IMR-90 (cell line): ENCODE measurements around the gene CSNK1G2. TPM values are rescaled to one million over a fixed set of nuclear protein-coding genes. Genes with fewer than 3 reads are reported as not detected.

Source experiments
- ATAC-seq: fragments of 200-7000 bp; cut with Tn5 transposase; 2 replicates; pipeline ENCODE4 v1.9.1; 2020; ENCODE audit warnings: low read depth, mild to moderate bottlenecking, moderate library complexity
- BruUV-seq: library from RNA; stranded (reverse); fragments of 400-500 nt; replicated peaks from 2 replicates; lab custom pipeline; 2021; lab: Mats Ljungman, UMichigan
- CTCF ChIA-PET: fragments of 300-600 bp; formaldehyde crosslinking; extraction: SDS; loops from one replicate; lab custom pipeline; 2021; ENCODE audit warnings: antibody characterized with exemption; lab: Yijun Ruan, JAX
- POLR2A ChIA-PET: fragments of 300-600 bp; sonication (Branson Sonifier 250); formaldehyde crosslinking; loops from one replicate; lab custom pipeline; 2022; ENCODE audit warnings: antibody characterized with exemption; ENCODE audit not compliant: unreplicated experiment; lab: Charles Lee
- DNase-seq: peaks from one replicate; pipeline ENCODE4 v3.0.0; 2013
- H2AFZ ChIP-seq: replicated peaks from 2 replicates; pipeline ENCODE3; 2013; ENCODE audit warnings: low read length, mild to moderate bottlenecking; ENCODE audit not compliant: poor library complexity
- H2AK5ac ChIP-seq: 2 replicates; pipeline ENCODE4 v1.6.1; 2013; ENCODE audit warnings: low read depth, low read length, inconsistent platforms
- H2AK9ac ChIP-seq: replicated peaks from 2 replicates; pipeline ENCODE3; 2013; ENCODE audit warnings: mild to moderate bottlenecking, low read depth, low read length, moderate library complexity; ENCODE audit not compliant: poor library complexity
- H2BK120ac ChIP-seq: 2 replicates; pipeline ENCODE4 v1.6.1; 2013; ENCODE audit warnings: low read depth, low read length, inconsistent platforms
- H2BK15ac ChIP-seq: 3 replicates; pipeline ENCODE4 v1.6.1; 2013; ENCODE audit warnings: low read depth, low read length, inconsistent platforms
- H2BK20ac ChIP-seq: 2 replicates; pipeline ENCODE4 v1.6.1; 2013; ENCODE audit warnings: low read depth, mild to moderate bottlenecking, inconsistent platforms, low read length, moderate library complexity
- H2BK5ac ChIP-seq: 2 replicates; pipeline ENCODE4 v1.6.1; 2013; ENCODE audit warnings: mild to moderate bottlenecking, low read depth, low read length, inconsistent platforms; ENCODE audit not compliant: poor library complexity, severe bottlenecking
- H3K14ac ChIP-seq: replicated peaks from 2 replicates; pipeline ENCODE4 v1.6.1; 2013; ENCODE audit warnings: low read depth, low read length, inconsistent platforms
- H3K18ac ChIP-seq: 2 replicates; pipeline ENCODE4 v1.6.1; 2013; ENCODE audit warnings: low read depth, low read length, control low read depth
- H3K23ac ChIP-seq: 2 replicates; pipeline ENCODE4 v1.6.1; 2013; ENCODE audit warnings: low read depth, low read length, inconsistent platforms
- H3K27ac ChIP-seq: 2 replicates; pipeline ENCODE4 v1.5.1; 2013; ENCODE audit warnings: mild to moderate bottlenecking, control low read depth, low read length; ENCODE audit not compliant: insufficient read depth
- H3K27me3 ChIP-seq: 2 replicates; pipeline ENCODE4 v1.6.1; 2013; ENCODE audit warnings: low read length; ENCODE audit not compliant: control insufficient read depth, insufficient read depth
- H3K36me3 ChIP-seq: 2 replicates; pipeline ENCODE4 v1.6.1; 2013; ENCODE audit warnings: low read length, mixed read lengths; ENCODE audit not compliant: control insufficient read depth, insufficient read depth
- H3K4ac ChIP-seq: 2 replicates; pipeline ENCODE4 v1.6.1; 2013; ENCODE audit warnings: low read depth, low read length, inconsistent platforms
- H3K4me1 ChIP-seq: 2 replicates; pipeline ENCODE4 v1.6.1; 2013; ENCODE audit warnings: low read length, mixed read lengths; ENCODE audit not compliant: control insufficient read depth, insufficient read depth
- H3K4me2 ChIP-seq: 2 replicates; pipeline ENCODE4 v1.6.1; 2013; ENCODE audit warnings: low read depth, mild to moderate bottlenecking, control low read depth, low read length, moderate library complexity
- H3K4me3 ChIP-seq: 2 replicates; pipeline ENCODE4 v1.5.1; 2013; ENCODE audit warnings: low read depth, mild to moderate bottlenecking, control low read depth, low read length, moderate library complexity; ENCODE audit not compliant: insufficient read depth
- H3K56ac ChIP-seq: 2 replicates; pipeline ENCODE4 v1.6.1; 2013; ENCODE audit warnings: low read length, inconsistent platforms; ENCODE audit not compliant: insufficient read depth; ENCODE audit errors: extremely low read depth
- H3K79me1 ChIP-seq, 2 experiments: 2 replicates each; pipeline ENCODE4 v1.6.1; 2013; ENCODE audit warnings: low read length in 2 of 2, inconsistent platforms in 1 of 2, low read depth in 1 of 2
- H3K9ac ChIP-seq: 2 replicates; pipeline ENCODE4 v1.6.1; 2013; ENCODE audit warnings: low read depth, low read length, control low read depth
- H3K9me1 ChIP-seq: 2 replicates; pipeline ENCODE4 v1.6.1; 2013; ENCODE audit warnings: low read length, inconsistent platforms; ENCODE audit not compliant: insufficient read depth
- H3K9me3 ChIP-seq: 2 replicates; pipeline ENCODE4 v1.6.1; 2013; ENCODE audit warnings: low read length; ENCODE audit not compliant: control insufficient read depth, insufficient read depth
- H4K20me1 ChIP-seq: 2 replicates; pipeline ENCODE4 v1.6.1; 2013; ENCODE audit warnings: low read length, inconsistent platforms; ENCODE audit not compliant: insufficient read depth
- H4K5ac ChIP-seq: 2 replicates; pipeline ENCODE4 v1.6.1; 2013; ENCODE audit warnings: mild to moderate bottlenecking, low read depth, low read length, control low read depth
- H4K8ac ChIP-seq, 2 experiments: 2 replicates each; pipeline ENCODE4 v1.6.1; 2013; ENCODE audit warnings: low read depth in 2 of 2, low read length in 2 of 2, control low read depth in 1 of 2, inconsistent platforms in 1 of 2
- H4K91ac ChIP-seq: 2 replicates; pipeline ENCODE4 v1.6.1; 2013; ENCODE audit warnings: low read depth, low read length, inconsistent platforms; ENCODE audit not compliant: insufficient read depth
- BHLHE40 ChIP-seq: fragments of 150-350 bp; IDR thresholded peaks from 2 replicates; pipeline ENCODE4 v1.6.1; 2016; ENCODE audit warnings: mild to moderate bottlenecking, low read depth, low read length
- CEBPB ChIP-seq: IDR thresholded peaks from 2 replicates; pipeline ENCODE4 v1.6.1; 2012; ENCODE audit warnings: low read depth, low read length, improper control_type of control experiment
- SMC3 ChIP-seq: fragments of 150-350 bp; IDR thresholded peaks from 2 replicates; pipeline ENCODE4 v1.6.1; 2016; ENCODE audit warnings: low read depth, mild to moderate bottlenecking, antibody characterized with exemption, low read length, moderate library complexity
- USF2 ChIP-seq: fragments of 150-350 bp; IDR thresholded peaks from 2 replicates; pipeline ENCODE4 v1.6.1; 2017; ENCODE audit warnings: mild to moderate bottlenecking, antibody characterized with exemption, low read length, low read depth
- WGBS, 2 experiments: methylation state at CpG; one replicate each; pipeline versions ENCODE4 v1.1.5 to v1.1.7; 2013; ENCODE audit warnings: missing lambda C conversion rate in 2 of 2; ENCODE audit not compliant: insufficient read length in 1 of 2; ENCODE audit errors: extremely low coverage in 2 of 2; 5-methylcytosine and 5-hydroxymethylcytosine counted together
- dilution Hi-C: fragments of 300-500 bp; cut with HindIII; formaldehyde crosslinking; loops from one replicate; pipeline ENCODE4 v1.14.3; 2018; ENCODE audit warnings: low sequenced_read_pairs; ENCODE audit not compliant: unreplicated experiment
- in situ Hi-C: fragments of 300-500 bp; cut with MboI; formaldehyde crosslinking; loops from 3 replicates; pipeline ENCODE4 v1.14.3; 2019; ENCODE audit warnings: low sequenced_read_pairs, inconsistent platforms, mixed read lengths
- intact Hi-C: fragments of 100-400 bp; cut with micrococcal nuclease; formaldehyde crosslinking; loops from 2 replicates; pipeline ENCODE4 v1.10.0; 2022
- polyA plus RNA-seq, 3 experiments: library from polyadenylated mRNA; depleted of rRNA; stranded (reverse); fragments of >200 nt; gene quantifications; 2 replicates each; pipeline ENCODE4 v1.2.3, GENCODE V29; 2012; ENCODE audit warnings: low replicate concordance in 1 of 3
- total RNA-seq: library from RNA; depleted of rRNA; stranded (reverse); fragments of >200 nt; gene quantifications from 2 replicates; pipeline ENCODE4 v1.2.3, GENCODE V29; 2012
- TF ChIP-seq, protein P1 (sequence below): conservative IDR thresholded peaks from 2 replicates; pipeline ENCODE4 v1.5.1; 2012; ENCODE audit warnings: mild to moderate bottlenecking, low read depth, low read length, improper control_type of control experiment

Gene CSNK1G2
- total and polyA plus RNA-seq, 2 of the 4 experiments (the other 2 are of a cell fraction) = 38.0 to 96.3 TPM

DNA sequence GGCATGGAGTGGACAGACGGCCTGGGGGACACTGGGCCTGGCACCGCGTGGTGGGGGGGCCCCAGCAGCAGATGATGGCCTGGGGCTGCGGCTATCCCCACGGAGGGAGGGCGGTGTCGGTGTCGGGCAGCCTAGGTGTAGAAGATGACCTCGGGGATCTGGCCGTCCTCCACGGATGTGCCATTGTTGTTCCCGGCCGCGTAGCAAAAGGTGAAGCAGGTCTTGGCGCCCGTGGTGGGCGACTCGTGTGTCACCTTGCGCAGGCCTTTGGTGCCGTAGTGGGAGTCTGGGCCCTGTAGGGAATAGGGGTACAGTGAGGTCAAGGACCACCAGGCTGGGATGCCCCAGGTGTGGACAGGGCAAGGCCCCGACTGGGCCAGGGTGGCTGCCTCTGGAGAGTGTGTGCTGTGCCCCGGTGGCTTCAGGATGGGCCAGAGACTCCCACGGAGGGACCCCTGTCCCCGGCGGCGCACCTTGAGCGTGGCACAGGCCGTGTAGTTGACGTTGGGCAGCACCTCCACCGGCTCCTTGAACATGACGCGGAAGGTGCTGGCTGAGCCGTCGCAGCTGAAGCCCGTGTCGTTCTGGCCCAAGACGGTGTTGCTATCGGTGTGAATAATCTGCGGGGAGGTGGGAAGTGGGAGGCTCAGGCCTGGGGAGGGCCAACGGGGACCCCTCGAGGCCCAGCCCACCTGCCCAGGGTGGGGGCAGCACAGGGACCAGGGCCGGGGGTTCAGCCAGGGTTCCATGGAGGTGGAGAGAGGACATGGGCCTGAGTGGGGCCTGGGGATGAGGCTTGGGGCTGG lies 45.6 kb downstream of the CSNK1G2 start (continued):
- no peak for TF ChIP-seq SMC3

DNA sequence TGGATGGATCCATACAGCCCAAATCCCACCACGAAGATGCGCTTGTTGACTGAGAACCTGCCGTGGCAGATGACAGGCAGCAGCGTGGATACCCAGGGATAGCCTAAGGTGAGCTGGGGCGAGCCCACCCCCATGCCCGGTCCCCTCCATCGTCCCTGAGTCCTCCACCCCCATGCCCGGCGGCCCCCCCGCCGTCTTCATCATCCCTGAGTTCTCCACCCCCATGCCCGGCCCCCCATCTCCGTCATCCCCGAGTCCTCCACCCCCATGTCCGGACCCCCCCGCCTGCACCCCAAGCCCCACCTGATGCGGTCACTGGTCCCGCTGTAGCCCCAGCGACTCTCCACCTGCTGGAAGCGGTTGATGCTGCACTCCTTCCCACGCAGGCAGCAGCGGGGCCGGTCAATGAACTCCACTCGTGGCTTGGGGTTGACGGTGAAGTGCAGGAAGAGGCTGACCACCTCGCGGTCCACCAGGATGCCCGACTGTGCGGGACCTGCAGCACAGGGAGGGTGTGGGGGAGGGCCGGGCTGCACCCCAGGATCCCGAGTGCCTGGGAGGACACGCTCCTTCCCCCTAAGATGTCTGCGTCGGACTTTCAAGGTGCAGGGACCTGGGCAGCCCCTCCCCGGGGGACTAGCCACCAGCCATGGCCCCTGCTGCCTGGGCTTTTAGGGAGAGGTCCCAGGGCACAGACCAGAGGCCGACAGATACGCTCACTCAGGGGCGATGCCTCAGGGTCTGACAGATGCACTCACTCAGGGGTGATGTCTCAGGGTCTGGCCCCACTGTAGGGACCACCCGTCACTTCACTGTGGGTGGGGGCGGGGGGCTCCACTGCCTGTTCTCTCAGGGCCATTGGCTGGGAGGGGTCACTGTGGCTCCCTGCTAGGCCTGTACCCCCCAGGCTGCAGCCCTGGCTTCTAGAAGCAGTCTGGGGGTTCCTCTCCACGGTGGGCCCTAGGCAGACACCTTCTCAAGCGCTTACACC lies 46.5 kb downstream of the CSNK1G2 start:
- Histone ChIP-seq H2AFZ (no peak overlapping the region), H4K91ac (no peak overlapping the region), H2AK5ac (no peak overlapping the region), H3K4me3 (no peak overlapping the region), H3K9me3 (no peaks in the 10 kb centered on the region), H3K9me1 (no peaks in the 10 kb centered on the region), H3K23ac (no peak overlapping the region), H3K27me3 (no peaks in the 10 kb centered on the region), H3K9ac (no peak overlapping the region), H3K4me1 (no peaks in the 10 kb centered on the region), H3K56ac (no peak overlapping the region), H4K8ac (no peak overlapping the region), H3K36me3 (peaks cover 58% of the 10 kb centered on the region), H2BK5ac (no peak overlapping the region), H4K5ac (no peak overlapping the region), H2BK15ac (no peak overlapping the region), H3K79me1 (peaks cover 0 to 4% of the 10 kb centered on the region in 2 experiments; a peak in 1 of 4 replicates), H4K20me1 (peaks cover 11% of the 10 kb centered on the region), H3K4ac (no peak overlapping the region), H2BK20ac (no peak overlapping the region), H3K4me2 (no peak overlapping the region), H3K14ac (no peak overlapping the region), H2AK9ac (peak overlapping the region; percentile 72), H3K18ac (no peak overlapping the region), H3K27ac (no peak overlapping the region), H2BK120ac (no peak overlapping the region)
- in situ Hi-C loops = no loop called here
- dilution Hi-C loops = no loop called here
- no peak for DNase-seq
- ATAC-seq = no peak
- CTCF ChIA-PET = no interaction called here
- POLR2A ChIA-PET = no interaction called here
- no TSS peak for BruUV-seq
- 92% methylated on average over 15 of the region's 42 CpGs; no CpG with 5 or more reads in 1 of the 2 experiments for WGBS, 2 experiments
- TF ChIP-seq USF2 (no peak), BHLHE40 (no peak), CEBPB (no peak)
- TF ChIP-seq, protein P1, sequence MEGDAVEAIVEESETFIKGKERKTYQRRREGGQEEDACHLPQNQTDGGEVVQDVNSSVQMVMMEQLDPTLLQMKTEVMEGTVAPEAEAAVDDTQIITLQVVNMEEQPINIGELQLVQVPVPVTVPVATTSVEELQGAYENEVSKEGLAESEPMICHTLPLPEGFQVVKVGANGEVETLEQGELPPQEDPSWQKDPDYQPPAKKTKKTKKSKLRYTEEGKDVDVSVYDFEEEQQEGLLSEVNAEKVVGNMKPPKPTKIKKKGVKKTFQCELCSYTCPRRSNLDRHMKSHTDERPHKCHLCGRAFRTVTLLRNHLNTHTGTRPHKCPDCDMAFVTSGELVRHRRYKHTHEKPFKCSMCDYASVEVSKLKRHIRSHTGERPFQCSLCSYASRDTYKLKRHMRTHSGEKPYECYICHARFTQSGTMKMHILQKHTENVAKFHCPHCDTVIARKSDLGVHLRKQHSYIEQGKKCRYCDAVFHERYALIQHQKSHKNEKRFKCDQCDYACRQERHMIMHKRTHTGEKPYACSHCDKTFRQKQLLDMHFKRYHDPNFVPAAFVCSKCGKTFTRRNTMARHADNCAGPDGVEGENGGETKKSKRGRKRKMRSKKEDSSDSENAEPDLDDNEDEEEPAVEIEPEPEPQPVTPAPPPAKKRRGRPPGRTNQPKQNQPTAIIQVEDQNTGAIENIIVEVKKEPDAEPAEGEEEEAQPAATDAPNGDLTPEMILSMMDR = 0 out of 2 replicates have a peak, but pooled peaks have one; percentile 4
- intact Hi-C loops = no loop called here
